ENCODE results near the gene ZXDC.

ZXDC gene

DNA sequence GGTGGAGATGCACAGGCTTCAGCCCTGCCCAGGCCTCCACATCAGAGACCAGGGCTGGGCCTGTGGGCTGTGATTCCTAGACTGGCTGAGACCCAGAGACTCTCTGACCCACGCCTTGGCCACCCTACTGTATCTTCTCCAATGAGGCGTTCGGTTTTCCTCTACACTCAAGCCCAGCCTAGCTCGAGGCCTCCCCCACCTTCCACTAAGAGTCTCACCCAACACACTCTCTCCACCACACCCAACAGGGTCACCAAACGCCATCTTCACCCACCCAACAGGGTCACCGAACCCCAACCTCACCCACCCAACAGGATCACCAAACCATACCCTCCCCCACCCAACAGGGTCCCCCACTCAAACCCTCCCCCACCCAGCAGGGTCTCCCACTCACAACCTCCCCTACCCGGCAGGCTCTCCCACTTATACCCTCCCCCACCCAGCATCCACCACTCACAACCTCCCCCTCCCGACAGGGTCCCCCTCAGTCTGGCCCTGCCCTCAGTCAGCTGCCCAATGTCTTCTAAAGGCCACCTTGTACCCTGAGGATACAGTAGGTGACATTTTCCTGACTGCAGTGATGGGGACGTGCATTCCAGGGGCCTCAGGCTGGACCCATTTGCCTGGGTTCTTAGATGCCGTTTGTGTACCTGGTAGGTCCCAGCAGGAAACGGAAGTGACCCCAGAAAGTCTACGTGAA is 60.6 kb downstream of the ZXDC start:
- H3K27me3 ChIP-seq (ENCODE audit: insufficient read depth, low read depth, severe bottlenecking) = no peaks in the 10 kb centered on the region
- no peak overlapping the region for H3K27ac ChIP-seq
- H3K4me3 ChIP-seq (ENCODE audit: low read depth, low read length) = no peak overlapping the region
- DNase-seq = no peak
- TF ChIP-seq, protein P1, sequence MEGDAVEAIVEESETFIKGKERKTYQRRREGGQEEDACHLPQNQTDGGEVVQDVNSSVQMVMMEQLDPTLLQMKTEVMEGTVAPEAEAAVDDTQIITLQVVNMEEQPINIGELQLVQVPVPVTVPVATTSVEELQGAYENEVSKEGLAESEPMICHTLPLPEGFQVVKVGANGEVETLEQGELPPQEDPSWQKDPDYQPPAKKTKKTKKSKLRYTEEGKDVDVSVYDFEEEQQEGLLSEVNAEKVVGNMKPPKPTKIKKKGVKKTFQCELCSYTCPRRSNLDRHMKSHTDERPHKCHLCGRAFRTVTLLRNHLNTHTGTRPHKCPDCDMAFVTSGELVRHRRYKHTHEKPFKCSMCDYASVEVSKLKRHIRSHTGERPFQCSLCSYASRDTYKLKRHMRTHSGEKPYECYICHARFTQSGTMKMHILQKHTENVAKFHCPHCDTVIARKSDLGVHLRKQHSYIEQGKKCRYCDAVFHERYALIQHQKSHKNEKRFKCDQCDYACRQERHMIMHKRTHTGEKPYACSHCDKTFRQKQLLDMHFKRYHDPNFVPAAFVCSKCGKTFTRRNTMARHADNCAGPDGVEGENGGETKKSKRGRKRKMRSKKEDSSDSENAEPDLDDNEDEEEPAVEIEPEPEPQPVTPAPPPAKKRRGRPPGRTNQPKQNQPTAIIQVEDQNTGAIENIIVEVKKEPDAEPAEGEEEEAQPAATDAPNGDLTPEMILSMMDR (IDR thresholded peaks at IDR 0.05; ENCODE audit: low read depth, low read length) = no peak
- no peaks in the 10 kb centered on the region for H3K36me3 ChIP-seq
- H3K9me3 ChIP-seq (ENCODE audit: severe bottlenecking) = no peaks in the 10 kb centered on the region

- Histone ChIP-seq H3K27ac (no peak overlapping the region), H3K36me3 (no peaks in the 10 kb centered on the region), H3K27me3 (ENCODE audit: insufficient read depth, low read depth, severe bottlenecking) (no peaks in the 10 kb centered on the region), H3K9me3 (ENCODE audit: severe bottlenecking) (no peaks in the 10 kb centered on the region), H3K4me3 (ENCODE audit: low read depth, low read length) (no peak overlapping the region)
- TF ChIP-seq, protein P1 (IDR thresholded peaks at IDR 0.05; ENCODE audit: low read depth, low read length) = no peak
- no peak for DNase-seq
Measured at GRCh38 chr3:126414406-126414805, 61.3 kb downstream of the ZXDC start.

GRCh38 chr3:126413693-126414080 is 62.0 kb downstream of the ZXDC start:
- Histone ChIP-seq H3K27ac (no peak overlapping the region), H3K4me3 (ENCODE audit: low read depth, low read length) (no peak overlapping the region), H3K27me3 (ENCODE audit: insufficient read depth, low read depth, severe bottlenecking) (no peaks in the 10 kb centered on the region), H3K36me3 (no peaks in the 10 kb centered on the region), H3K9me3 (ENCODE audit: severe bottlenecking) (no peaks in the 10 kb centered on the region)
- no peak for DNase-seq
- TF ChIP-seq, protein P1 (IDR thresholded peaks at IDR 0.05; ENCODE audit: low read depth, low read length) = no peak

- no peaks in the 10 kb centered on the region for H3K27me3 ChIP-seq (ENCODE audit: insufficient read depth, low read depth, severe bottlenecking)
- H3K36me3 ChIP-seq = no peaks in the 10 kb centered on the region
- TF ChIP-seq, protein P1 (IDR thresholded peaks at IDR 0.05; ENCODE audit: low read depth, low read length) = no peak
- no peaks in the 10 kb centered on the region for H3K9me3 ChIP-seq (ENCODE audit: severe bottlenecking)
- no peak for DNase-seq
- no peak overlapping the region for H3K4me3 ChIP-seq (ENCODE audit: low read depth, low read length)
- no peak overlapping the region for H3K27ac ChIP-seq
Measured at GRCh38 chr3:126412841-126413692, 62.6 kb downstream of the ZXDC start.

- Histone ChIP-seq H3K9me3 (ENCODE audit: severe bottlenecking) (no peaks in the 10 kb centered on the region), H3K27me3 (ENCODE audit: insufficient read depth, low read depth, severe bottlenecking) (no peaks in the 10 kb centered on the region)
- TF ChIP-seq, protein P1 (IDR thresholded peaks at IDR 0.05; ENCODE audit: low read depth, low read length) = no peak
Measured at GRCh38 chr3:126408099-126408498, 67.6 kb downstream of the ZXDC start.

More at GRCh38 chr3:126408099-126408498, 67.6 kb downstream of the ZXDC start:
- Histone ChIP-seq H3K27ac (no peak overlapping the region), H3K36me3 (no peaks in the 10 kb centered on the region), H3K4me3 (ENCODE audit: low read depth, low read length) (no peak overlapping the region)
- no peak for DNase-seq
